ENCODE data around the gene PARD3.

The PARD3 gene

GRCh38 chr10:34169677-34170076, 645.4 kb downstream of the PARD3 start:
- DNase-seq: no peak

- DNase-seq: peak; percentile 22 to 68 (median 58)
These were observed 646.0 kb downstream of the PARD3 start for GRCh38 chr10:34169131-34169530.

DNA sequence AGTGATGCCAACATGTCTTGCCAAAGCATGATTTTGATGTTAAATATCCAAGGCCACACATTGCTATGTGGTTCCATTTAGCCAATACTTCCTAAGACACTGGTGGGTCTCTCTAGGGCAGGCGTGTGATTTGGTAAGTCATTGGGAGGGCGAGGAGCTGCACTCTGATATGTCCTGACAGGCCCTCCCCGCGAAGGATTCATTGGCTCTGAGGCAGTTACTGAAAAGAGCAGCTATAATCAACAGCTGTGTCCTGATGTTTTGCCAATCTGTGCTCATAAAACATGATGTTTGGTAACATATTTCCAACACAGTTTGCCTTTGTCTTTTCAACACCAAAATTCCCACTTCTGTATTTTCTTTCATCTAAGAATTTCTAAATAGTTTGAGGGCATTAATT, 646.7 kb downstream of the PARD3 start:
- peak in 2 of 3 donors; percentile 16 to 28 for DNase-seq

- DNase-seq: no peak
These were observed 648.3 kb downstream of the PARD3 start for GRCh38 chr10:34166823-34167222.

GRCh38 chr10:34166354-34166753, 648.7 kb downstream of the PARD3 start:
- DNase-seq: no peak

- no peak for DNase-seq
These were observed 651.1 kb downstream of the PARD3 start for GRCh38 chr10:34164029-34164428.

DNA sequence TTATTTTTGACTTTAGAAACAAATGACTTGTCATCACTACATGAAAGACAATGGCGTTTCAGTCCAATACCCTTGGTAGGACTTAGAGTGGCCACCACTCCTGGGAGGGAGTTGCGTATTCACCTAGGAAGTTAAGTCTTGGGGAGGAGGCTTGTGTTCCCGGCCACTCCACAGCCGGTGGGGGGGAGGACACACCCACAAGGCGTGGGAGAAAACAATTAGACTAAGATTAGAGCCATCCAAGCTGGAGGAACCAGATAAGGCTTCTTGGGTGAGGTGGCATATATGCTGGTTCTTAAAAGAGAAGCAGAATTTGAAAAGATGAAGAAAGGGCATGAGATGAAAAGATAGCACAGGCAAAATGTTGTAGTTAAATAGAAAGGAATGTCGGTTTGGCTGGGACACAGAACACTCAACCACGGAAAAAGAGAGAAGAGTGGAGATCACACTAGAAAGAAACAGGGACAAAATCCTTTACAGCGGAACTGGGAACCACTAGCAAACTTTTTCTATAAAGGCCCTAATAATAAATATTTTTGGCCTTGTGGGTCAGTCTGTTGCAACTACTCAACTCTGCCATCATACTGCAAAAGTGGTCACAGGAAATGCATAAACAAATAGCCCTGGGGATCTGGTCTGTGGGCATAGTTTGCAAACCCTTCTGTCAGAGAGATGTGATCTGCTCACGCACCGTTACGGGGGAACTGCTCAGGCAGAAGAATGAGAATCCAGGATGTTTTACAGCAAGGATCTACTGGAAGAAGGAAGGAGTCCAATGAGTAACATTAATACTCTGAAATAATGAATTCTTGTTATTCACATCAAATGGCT, 651.8 kb downstream of the PARD3 start:
- no peak for DNase-seq

DNA sequence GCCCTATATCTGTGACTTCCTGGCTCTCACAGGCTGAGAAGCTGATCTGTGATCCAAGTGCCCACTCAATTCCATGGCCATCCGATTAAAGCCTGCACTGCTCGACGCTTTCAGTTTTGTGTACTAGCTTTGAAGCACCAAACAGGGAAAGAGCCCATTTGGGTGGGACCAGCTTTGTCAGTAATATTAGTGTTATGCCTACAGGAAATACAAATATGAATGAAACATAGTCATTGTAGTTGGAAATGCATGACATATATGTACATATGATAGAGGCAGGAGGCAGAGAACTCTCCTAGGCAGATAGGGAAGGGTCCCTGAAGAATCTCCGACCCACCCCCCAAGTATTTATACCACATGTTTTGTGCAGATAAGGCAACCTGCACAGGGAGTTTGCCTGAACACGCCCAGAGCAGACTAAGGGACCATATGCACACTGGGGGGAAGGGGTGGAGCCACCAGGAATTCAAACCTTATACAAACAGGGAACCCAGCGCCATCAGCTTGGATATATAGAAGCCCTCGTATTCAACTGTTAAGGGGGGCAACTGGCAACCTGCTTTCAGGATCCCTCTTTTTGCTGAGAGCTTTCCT, 653.2 kb downstream of the PARD3 start:
- DNase-seq: no peak

GRCh38 chr10:34160595-34160994, 654.5 kb downstream of the PARD3 start:
- DNase-seq: no peak

DNA sequence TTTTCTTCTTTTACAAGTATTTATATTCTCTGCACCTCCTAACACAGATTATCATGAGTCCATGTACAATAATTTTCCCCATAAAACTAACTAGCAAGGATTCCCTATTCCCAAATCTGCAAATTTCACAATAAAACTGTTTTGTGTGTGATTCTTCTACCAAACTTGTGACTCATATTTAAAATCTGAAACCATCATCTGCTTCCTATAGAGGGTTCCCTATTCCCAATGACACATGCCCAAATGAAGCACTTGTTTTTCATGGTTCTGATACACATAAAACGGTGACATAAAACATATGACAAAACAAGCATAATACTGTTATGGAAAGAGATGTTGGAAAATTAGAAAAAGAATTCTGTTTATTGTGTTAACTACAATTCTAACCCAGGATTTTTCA, 657.6 kb downstream of the PARD3 start:
- DNase-seq: peak; percentile 6 to 47 (median 38)

DNA sequence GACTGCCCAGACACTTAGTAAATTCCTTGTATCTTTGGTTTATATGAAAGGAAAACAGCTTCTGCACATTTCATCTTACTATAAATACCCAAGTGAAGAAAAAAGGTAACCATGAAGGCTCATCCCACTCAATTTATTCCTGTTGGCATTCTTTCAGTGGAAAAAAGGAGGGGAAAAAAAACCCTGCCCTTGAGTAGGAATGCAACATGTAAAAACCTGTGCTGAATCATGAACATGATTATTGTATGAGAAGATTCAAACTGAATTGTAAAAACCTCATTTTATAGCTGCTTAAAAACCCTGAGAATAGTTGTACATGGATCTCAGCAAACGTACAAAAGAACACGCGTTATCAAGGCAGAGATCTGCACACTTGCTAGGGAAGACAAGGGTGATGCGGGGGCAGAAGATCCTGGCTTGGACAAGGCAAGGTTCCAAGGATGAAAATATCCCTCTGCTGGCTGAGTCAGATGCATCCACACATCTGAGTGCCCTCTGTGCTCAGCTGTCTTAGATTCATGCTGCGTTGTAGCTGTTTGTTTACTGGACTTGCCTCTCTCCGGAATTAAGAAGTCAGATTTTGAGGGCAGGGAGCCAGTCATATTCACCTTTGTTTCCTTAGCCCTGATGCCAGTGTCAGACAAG, 658.2 kb downstream of the PARD3 start:
- DNase-seq: no peak

- DNase-seq: no peak
These were observed 659.3 kb downstream of the PARD3 start for GRCh38 chr10:34155812-34156211.

DNA sequence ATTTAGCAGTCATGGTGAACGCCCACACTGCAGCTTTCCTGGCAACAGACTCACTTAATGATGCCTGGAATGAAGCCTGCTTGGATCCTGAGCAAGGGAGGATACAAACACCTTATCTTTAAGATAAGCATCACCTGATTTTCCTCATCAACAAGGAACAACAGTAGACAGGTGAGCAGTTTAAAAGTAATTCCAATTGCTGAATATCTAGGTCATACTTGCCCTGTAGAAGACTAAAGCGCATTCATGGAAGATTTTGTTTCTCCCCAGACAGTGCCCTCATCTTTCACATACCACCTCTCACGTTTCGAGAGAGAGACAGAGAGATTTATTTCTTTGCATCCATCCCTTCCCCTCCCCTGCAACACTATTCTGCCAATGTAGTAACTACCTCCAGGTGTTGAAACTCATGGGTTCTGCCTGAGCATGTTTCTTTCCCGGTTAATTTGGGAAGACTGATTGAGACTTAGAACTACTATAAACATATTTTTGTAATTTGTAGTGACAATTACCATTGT, 660.7 kb downstream of the PARD3 start:
- DNase-seq: no peak

- no peak for DNase-seq
These were observed 661.3 kb downstream of the PARD3 start for GRCh38 chr10:34153663-34154382.

GRCh38 chr10:34152434-34152833, 662.7 kb downstream of the PARD3 start:
- no peak for DNase-seq

DNA sequence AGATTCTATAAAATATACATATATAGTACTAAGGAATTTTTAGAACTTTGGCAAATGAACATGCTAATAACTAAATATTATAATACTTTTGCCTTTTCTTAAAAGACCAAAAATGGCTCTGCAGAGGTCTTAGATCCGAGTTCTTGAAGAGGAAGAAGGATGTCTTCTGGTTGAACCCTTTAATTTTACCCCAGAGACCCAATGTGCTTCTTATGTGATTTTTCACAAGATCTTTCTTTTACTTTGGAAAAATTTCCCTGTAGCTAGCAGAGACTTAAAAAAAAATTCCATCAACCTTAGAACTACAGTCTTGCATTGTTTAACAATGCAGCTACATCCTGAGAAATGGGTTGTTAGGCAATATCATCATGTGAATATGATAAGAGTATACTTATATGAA, 663.2 kb downstream of the PARD3 start:
- no peak for DNase-seq

DNA sequence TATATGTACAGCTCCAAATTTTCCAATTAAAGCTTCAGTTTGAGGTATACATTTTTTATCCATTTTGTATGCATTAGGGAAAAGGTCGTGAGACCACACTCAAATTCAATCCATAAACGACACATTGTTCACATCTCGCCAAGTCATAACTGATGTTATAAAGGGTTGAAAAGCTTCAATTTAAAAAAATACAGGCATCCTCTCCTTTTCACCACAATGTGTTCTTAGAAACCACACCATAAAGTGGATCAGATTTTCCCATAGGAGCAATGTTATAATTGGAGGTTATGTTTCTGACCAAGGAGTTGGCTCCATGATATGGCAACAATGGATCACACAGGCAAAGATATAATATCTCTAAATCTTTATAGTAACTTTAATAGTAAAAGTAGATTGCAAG, 663.6 kb downstream of the PARD3 start:
- DNase-seq: no peak

DNA sequence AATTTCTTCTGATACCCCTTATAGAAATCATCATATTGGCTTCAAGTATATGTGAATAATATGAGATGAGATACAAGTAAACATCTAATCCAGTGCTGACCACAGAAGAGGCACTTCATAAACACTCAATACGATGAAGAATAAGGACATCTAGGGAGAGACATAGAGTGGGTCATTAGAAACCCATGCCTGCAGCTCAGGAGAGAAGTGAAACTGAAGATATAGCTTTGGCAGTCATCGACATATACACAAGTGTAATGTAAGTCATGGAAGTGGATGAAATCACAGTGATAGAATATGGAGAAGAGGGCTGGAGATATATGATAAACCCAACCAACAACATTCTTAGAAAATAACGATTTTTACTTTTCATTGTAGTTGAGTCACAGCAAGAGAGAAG, 665.0 kb downstream of the PARD3 start:
- DNase-seq: no peak

DNA sequence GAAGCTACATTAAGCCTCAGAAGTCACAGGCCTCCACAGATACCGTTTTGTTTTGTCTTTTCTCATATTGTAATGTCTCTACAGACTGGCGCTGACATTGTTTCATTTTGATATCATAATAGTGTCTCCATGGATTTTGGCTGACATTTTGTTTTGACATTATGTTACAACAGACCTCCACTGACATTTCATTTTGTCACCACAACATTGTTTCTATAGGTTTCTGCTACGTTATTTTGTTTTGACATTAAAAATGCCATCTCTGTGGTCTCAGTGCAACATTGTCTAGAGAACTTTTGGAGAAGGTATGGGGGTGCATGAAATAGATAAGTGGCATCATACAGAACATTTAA, 666.8 kb downstream of the PARD3 start:
- no peak for DNase-seq

- no peak for DNase-seq
These were observed 667.3 kb downstream of the PARD3 start for GRCh38 chr10:34147641-34148304.

- no peak for DNase-seq
These were observed 669.4 kb downstream of the PARD3 start for GRCh38 chr10:34145715-34146114.

DNA sequence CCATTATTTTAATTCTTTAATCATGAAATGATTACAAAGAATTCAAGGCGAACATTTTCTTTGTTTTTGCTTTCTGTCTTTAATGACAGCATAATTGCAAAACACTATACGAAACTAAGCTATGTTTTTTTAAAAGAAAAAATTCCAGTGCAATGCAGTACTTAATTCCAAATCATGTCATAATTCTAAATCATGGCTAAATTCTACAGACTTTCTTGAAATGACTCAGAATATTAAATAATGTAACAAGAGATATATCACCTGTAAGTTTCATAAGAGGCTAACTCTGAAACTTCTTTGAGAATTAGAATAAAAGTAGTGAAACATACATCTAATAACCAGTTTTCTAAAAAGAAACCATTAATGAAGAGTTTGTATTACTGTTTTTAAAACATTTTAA, 671.6 kb downstream of the PARD3 start:
- DNase-seq: no peak

Measured in suppressor macrophage treated with lipopolysaccharide for 1 hour (primary cell).